ENCODE results near the gene SLC22A14. TPM values are rescaled to one million over a fixed set of nuclear protein-coding genes. Genes with fewer than 3 reads are reported as not detected.

SLC22A14 gene
- total RNA-seq, 4 donors from 2014 or later: 0.28 TPM; not detected in 3

DNA sequence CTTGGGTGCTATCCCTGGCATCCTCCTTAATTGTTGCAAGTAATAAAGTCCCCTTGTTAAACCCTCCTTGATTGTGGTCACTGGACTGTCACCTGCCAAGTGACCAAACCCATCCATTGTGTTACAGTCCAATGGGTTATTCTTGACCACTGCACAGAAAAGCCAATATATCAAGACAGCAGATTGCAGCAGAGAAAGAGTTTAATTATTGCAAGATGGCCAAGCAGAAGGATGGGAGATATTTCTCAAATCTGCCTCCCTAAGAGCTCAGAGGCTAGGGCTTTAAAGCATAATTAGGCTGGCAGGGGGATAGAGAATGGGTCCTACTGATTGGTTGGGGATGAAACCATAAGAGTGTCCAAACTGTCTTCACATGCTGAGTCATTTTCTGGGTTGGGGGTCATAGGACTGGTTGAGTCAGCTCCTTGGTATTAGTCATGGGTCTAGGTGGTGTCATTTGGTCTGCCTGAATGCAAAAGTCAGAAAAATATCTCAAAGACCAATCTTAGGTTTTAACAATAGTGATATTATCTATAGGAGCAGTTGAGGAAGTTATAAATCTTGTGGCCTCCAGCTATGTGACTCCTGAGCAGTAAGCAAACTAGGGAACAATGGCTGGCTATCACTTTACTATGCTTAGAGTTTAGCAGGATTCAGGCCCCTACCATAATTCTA lies 45.4 kb downstream of the SLC22A14 start:
- Histone ChIP-seq H3K9me3 (no peaks in the 10 kb centered on the region), H3K27me3 (no peaks in the 10 kb centered on the region), H3K36me3 (no peaks in the 10 kb centered on the region), H3K27ac (no peak overlapping the region), H3K4me1 (no peaks in the 10 kb centered on the region), H3K4me3 (no peak overlapping the region)
- intact Hi-C loops (cut with DNase I; ENCODE audit: low total_unique reads): no loop called here
- TF ChIP-seq, protein P1, sequence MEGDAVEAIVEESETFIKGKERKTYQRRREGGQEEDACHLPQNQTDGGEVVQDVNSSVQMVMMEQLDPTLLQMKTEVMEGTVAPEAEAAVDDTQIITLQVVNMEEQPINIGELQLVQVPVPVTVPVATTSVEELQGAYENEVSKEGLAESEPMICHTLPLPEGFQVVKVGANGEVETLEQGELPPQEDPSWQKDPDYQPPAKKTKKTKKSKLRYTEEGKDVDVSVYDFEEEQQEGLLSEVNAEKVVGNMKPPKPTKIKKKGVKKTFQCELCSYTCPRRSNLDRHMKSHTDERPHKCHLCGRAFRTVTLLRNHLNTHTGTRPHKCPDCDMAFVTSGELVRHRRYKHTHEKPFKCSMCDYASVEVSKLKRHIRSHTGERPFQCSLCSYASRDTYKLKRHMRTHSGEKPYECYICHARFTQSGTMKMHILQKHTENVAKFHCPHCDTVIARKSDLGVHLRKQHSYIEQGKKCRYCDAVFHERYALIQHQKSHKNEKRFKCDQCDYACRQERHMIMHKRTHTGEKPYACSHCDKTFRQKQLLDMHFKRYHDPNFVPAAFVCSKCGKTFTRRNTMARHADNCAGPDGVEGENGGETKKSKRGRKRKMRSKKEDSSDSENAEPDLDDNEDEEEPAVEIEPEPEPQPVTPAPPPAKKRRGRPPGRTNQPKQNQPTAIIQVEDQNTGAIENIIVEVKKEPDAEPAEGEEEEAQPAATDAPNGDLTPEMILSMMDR (IDR thresholded peaks at IDR 0.05): no peak
- TF ChIP-seq POLR2A (IDR thresholded peaks at IDR 0.05): no peak
- no peak for DNase-seq

DNA sequence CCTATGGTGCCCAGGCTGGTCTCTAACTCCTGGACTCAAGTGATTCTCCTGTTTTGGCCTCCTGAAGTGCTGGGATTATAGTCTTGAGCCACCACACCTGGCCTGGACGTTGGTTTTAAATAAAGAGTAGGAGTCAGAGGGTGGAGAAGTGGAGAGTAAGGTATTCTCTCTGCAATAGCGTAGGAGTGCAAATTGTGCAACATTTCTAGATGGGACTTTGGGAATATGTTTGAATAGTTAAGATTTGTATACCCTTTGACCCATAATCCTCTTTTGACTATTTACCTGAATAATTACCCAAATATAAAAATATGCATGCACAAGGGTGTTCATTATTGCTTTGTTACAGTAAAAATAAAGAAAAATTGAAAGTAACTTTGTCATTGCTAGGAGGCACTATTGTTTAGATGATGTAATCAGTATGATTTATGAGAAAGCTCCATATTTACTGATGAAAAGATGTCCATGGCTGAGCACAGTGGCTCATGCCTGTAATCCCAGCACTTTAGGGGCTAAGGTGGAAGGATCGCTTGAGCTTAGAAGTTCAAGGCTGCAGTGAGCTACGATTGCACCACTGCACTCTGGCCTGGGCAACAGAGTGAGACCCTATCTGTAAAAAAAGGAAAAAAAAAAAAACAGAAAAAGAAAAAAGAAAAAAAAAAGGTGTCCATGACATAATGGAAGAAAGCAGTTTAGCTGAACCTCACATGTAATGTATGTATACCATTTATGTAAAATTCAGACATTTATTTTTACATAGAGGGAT lies 49.3 kb downstream of the SLC22A14 start:
- Histone ChIP-seq H3K4me1 (no peaks in the 10 kb centered on the region), H3K27ac (no peak overlapping the region), H3K4me3 (no peak overlapping the region), H3K36me3 (no peaks in the 10 kb centered on the region), H3K9me3 (no peaks in the 10 kb centered on the region), H3K27me3 (no peaks in the 10 kb centered on the region)
- intact Hi-C loops (cut with DNase I; ENCODE audit: low total_unique reads): no loop called here
- TF ChIP-seq POLR2A (IDR thresholded peaks at IDR 0.05): no peak
- TF ChIP-seq, protein P1 (IDR thresholded peaks at IDR 0.05): no peak
- DNase-seq: no peak

DNA sequence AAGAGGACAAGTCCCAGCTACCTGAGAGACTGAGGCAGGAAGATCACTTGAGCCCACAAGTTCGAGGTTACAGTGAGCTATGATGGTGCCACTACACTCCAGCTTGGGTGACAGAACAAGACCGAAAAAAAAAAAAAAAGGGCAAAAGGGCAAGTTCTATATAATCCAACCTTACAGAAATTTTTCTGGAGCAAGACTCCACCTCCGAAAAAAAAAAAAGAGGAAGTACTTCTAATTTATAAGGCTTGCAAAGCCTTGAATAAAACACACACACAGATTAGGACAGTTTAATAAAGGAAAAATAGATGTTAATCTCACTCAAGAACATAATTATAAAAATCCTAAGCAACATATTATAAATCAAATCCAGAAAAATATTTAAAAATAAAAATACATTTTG lies 50.1 kb downstream of the SLC22A14 start:
- TF ChIP-seq POLR2A (IDR thresholded peaks at IDR 0.05): no peak
- TF ChIP-seq, protein P1 (IDR thresholded peaks at IDR 0.05): no peak
- no peaks in the 10 kb centered on the region for H3K36me3 ChIP-seq
- H3K4me3 ChIP-seq: no peak overlapping the region
- H3K27me3 ChIP-seq: no peaks in the 10 kb centered on the region
- no peak for DNase-seq
- H3K9me3 ChIP-seq: no peaks in the 10 kb centered on the region
- H3K27ac ChIP-seq: no peak overlapping the region
- H3K4me1 ChIP-seq: no peaks in the 10 kb centered on the region
- intact Hi-C loops (cut with DNase I; ENCODE audit: low total_unique reads): no loop called here

DNA sequence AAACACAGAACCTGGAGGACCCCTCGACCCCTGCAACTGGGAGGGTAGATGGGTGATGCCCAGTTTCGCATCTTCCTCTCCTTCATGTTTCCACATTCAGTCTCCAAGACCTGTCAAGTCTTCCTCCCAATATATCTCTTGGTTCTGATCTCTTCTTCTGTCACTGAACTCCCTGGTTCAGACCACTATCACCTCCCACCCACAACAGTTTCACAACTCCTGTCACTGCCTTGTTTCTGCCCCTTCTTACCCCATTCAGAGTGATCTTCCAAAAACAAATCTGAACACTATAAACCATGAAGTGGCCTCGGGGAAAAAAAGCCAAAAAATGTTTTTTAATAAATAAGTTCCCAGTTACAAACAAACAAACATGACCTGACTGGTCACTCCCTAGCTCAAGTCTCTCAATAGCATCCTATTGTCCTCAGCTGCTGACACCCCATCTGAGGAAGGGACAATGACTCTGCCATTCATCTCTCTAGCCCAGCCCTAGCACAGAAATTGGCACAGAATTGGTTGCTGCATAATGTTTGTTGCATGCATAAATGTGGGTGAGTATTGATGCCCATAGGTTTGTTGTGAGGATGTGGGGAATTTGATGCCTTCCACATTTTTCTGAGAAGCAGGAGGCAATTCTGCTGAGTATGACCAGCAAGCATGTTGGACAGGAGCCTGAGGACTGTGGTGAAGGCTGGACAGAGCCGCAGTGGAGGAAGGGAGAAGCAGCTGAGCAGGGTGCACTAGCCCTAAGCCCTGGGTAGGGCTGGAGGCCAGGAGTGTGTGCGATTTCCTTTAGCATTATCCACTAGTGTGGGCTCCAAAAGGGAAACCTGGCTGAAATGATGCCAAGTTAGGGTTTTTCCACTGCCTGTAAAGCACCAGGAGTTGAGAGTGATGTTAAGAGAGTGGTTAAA lies 52.3 kb downstream of the SLC22A14 start:
- Histone ChIP-seq H3K9me3 (no peaks in the 10 kb centered on the region), H3K4me3 (no peak overlapping the region), H3K27ac (no peak overlapping the region), H3K4me1 (no peaks in the 10 kb centered on the region), H3K36me3 (no peaks in the 10 kb centered on the region), H3K27me3 (no peaks in the 10 kb centered on the region)
- intact Hi-C loops (cut with DNase I; ENCODE audit: low total_unique reads): no loop called here
- no peak for DNase-seq
- TF ChIP-seq, protein P1 (IDR thresholded peaks at IDR 0.05): no peak
- TF ChIP-seq POLR2A (IDR thresholded peaks at IDR 0.05): no peak
